GM18517 (cell line): ENCODE results near the gene CCDC106.
A peak's percentile ranks its signal among the peaks of the same experiment; 100 is the strongest.

Experiments
- ATAC-seq: cut with Tn5 transposase; IDR thresholded peaks from one replicate; pipeline ENCODE4 v1.9.1; 2021; ENCODE audit warnings: mild to moderate bottlenecking, moderate library complexity; ENCODE audit not compliant: unreplicated experiment

The CCDC106 gene

DNA sequence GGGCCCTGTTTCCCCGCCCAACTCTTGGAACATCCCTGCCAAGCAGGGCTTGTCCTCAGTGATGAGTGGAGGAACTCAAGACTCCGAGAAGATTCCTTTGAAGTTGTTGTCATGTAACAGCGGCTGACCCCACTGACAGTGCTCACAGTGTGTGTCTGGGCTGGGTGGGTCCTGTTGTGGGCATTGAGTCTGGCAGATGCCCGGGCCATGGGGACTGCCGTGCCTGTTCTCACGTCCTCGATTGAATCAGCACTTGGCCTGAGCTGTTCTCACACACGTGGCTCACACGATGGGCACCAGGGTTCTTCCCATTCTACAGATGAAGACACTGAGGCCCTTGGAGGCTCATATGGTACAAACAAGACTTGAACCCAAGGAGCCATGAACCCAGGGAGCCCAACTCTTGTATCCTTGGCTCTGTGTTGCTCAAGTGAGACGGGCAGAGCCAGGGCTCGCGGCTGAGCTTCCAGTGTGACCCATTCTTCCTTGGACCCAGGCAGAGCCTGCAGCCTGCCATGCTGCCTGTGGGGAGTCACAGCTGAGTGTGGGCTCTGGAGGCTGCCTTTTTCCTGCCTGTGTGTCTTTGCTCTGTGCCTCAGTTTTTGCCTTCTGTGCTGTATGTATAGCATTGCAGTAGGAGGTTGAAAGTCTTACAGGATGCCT lies 18.5 kb downstream of the CCDC106 start:
- no peak for ATAC-seq

DNA sequence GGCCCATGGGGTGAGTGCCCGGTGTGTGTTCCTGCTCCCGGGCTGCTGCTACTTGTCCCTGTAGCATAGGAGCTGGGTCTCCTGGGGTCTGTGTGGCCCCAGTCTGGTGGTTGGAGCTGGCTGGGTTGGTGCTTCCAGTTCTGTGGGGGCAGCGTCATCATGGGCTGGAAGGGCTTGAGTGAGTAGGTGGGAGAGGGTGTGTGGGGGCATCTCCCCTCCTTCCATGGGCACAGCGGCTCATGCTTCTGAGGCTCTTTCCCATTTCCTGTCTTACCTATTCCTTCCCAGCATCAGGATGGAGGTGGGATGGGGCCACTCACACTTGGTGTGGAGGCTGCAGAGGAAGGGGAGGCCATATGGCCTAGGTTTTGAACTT lies 19.0 kb downstream of the CCDC106 start:
- no peak for ATAC-seq

DNA sequence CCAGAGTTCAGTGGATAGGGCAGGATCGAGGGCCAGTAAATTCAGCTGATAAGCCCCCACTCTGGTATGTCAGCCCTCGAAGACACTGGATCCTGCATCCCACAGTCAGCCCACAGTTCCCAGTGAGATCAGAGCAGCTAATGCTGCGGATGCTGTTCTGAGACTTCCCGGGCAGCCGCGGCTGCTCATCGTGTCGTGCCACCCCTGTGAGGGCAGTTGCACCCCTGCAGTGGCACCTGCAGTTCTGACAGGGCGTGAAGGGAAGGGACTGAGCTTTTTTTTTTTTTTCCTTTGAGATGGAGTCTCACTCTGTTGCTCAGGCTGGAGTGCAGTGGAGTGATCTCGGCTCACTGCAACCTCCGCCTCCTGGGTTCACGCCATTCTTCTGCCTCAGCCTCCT lies 19.5 kb downstream of the CCDC106 start:
- no peak for ATAC-seq

DNA sequence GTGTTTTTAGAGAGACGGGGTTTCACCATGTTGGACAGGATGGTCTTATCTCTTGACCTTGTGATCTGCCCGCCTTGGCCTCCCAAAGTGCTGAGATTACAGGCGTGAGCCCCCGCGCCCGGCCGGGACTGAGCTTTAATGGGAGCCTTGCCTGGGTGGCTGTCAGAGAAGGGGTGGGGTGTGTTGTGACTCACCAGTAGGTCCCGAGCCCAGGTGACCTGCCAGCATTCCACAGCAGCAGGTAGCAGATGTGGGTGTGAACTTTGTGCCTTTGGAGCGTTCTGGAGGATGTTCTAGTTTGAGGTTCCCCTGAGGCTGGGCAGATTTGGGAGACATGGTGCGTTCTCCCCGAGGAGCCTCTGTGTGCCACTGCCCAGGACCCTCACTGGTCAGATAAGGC lies 19.9 kb downstream of the CCDC106 start:
- ATAC-seq = no peak

DNA sequence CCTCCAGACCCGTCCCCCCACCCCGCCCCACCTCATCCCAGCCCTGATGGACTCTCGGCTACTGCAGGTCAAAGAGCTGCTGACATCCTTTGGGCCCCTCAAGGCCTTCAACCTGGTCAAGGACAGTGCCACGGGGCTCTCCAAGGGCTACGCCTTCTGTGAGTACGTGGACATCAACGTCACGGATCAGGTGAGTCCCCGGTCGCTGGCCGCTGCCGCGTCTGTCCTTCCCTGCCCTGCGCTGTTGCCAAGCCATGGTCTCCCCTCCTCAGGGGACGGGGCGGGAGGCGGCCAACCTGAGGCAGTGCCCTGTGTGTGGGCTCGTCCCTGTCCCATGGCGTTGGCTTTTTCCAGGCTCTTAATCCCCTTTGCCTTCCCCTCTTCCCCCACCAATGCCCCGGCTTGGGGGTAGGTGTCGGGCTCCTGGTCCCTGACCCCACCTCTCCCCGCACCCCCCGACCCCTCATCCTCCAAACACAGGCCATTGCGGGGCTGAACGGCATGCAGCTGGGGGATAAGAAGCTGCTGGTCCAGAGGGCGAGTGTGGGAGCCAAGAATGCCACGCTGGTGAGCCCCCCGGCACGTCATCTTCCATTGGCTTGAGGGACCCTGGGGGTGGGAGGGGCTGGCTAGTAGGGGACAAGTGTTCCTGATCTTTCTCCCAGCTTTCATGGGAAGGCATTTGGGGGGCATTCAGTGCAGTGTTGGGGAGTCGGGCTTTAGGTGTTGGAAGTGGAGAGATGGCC lies 20.8 kb downstream of the CCDC106 start:
- no peak for ATAC-seq

DNA sequence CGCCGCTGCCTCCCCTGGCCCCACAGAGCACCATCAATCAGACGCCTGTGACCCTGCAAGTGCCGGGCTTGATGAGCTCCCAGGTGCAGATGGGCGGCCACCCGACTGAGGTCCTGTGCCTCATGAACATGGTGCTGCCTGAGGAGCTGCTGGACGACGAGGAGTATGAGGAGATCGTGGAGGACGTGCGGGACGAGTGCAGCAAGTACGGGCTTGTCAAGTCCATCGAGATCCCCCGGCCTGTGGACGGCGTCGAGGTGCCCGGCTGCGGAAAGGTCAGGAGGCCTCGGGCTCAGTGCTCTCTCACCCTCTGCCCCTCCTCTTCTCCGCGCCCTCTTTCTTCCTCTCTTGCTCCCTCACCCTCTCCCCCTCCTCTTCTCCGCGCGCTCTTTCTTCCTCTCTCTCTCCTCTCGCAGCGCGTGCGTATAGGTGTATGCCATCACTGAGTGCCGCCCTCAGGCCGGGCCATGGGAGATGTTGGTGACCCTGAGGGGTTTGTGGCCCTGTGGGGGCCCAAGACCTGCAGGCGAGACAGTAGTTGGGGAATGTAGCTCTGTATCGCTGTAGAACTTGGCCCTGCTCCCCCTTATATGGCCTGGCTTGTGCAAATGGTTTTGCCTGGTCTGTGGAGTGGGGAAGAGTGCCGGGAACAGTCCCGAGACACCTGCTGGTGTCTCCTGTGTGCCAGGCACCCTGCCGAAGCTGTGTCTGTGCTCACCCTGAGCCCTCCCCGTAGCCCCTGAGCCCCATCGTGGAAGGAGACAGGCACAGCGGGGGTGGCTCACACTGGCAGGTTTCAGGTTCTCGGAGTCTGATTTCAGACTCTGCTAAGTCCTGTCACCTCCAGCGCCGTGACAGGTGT lies 21.6 kb downstream of the CCDC106 start:
- no peak for ATAC-seq

DNA sequence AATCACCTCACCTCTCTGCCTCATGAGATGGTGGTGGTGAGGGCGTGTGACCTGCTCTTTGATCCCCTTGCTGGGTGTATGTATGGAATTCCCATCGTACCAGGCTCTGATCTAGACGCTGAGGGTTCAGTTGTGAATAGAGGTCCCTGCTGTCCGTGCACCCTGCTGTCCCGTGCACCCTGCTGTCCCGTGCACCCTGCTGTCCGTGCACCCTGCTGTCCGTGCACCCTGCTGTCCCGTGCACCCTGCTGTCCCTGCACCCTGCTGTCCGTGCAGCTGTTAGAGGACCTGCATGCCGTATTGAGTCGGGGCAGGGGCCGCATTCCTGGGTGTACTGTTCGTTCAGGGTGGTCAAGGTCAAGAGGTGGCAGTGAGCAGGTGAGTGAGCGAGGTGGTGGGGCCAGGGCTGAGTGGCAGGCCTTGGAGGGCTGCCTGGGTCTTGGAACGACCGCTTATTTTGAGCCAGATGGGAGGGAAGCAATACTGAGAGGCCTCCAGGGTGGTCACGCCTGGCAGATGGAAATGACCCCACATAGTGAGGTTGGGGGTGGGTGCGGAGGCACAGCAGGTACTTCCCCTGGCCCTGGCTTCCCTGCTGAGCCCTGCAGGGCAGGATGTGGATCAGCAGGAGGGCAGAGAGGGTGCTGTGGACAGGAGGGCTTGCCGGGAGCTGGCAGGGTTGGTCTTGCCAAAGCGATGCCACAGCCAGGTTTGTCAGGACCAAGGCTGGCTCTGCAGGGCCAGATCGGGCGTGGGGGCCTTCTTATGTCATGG lies 22.5 kb downstream of the CCDC106 start:
- ATAC-seq = no peak

DNA sequence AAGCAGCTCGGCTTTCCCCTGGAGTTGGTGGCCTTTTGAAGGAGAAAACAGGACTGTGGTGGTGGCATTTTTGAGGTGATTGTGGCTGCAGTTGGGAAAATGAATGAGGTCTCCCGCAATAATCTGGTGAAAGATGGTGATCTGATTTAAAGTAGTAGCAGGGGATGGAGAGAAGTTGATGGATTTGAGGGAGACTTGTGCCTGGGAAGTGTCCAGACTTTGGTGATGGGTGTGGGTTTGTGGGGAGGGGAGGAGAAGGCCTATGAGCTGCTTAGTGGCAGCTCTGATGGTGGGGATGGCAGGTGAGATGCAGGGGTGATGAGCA lies 23.0 kb downstream of the CCDC106 start:
- no peak for ATAC-seq

DNA sequence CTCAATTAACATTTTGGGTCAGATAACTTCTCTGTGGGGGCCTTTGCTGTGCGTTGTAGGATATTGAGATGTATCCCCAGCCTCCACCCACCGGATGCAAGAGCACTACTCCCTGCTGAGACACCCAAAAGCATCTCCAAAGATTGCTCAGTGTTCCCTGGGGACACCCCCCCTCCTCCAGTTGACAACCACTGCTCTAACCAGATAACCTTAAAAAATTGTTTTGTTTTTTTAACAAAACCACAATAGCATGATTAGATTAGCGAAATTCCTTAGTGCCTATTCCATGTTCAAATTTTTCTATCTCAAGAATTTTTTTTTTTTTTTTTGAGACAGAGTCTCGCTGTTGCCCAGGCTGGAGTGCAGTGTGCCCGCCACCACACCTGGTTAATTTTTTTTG lies 24.4 kb downstream of the CCDC106 start:
- no peak for ATAC-seq

DNA sequence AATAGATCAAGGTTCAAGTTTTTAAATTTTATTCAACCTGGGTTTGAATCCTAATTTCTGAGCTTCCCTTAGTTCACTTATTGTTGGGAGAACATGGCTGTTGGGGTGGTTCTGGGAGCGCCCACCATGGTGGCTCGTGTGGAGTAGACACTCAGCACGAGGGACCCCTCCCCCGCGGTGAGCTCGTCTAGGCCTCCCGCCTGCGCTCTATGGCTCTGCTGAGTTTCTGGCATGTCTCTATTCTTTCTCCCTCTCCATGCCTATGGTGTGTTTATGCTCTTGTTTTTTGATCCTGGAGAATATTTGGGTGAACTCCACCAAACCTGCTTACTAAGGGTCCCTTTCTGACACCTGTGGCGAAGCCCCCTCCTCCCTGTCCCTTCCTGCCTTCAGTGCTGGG lies 25.5 kb downstream of the CCDC106 start:
- no peak for ATAC-seq

DNA sequence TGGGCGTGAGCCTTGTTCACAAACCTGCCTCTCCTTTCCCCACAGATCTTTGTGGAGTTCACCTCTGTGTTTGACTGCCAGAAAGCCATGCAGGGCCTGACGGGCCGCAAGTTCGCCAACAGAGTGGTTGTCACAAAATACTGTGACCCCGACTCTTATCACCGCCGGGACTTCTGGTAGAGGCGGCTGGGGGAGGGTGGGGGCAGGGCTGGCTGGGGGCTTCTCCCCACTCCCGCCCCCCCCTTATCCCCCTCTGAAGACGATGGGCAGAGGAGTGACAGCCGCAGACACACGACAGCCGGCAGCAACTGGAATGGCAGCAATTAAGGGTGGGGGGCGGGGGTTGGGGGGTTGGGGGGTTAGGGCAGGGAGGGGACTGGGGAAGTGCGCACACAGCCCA lies 25.9 kb downstream of the CCDC106 start:
- ATAC-seq = no peak

DNA sequence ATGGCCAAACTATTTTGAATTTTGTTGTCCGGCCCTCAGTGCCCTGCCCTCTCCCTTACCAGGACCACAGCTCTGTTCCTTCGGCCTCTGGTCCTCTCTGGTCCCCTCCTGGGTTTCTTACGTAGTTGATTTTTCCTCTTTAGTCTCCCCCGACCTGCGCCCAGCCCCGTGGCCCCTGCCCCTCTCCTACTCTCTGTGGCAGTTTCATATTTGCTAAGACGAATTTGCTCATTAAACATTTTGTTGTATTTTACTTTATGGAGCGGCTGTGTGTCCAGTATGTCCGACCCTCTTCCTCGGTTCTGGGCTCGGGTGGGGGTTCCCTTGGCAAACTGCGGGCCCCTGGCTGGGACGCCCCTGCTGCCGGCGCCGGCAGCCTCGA lies 26.4 kb downstream of the CCDC106 start:
- ATAC-seq = no peak

DNA sequence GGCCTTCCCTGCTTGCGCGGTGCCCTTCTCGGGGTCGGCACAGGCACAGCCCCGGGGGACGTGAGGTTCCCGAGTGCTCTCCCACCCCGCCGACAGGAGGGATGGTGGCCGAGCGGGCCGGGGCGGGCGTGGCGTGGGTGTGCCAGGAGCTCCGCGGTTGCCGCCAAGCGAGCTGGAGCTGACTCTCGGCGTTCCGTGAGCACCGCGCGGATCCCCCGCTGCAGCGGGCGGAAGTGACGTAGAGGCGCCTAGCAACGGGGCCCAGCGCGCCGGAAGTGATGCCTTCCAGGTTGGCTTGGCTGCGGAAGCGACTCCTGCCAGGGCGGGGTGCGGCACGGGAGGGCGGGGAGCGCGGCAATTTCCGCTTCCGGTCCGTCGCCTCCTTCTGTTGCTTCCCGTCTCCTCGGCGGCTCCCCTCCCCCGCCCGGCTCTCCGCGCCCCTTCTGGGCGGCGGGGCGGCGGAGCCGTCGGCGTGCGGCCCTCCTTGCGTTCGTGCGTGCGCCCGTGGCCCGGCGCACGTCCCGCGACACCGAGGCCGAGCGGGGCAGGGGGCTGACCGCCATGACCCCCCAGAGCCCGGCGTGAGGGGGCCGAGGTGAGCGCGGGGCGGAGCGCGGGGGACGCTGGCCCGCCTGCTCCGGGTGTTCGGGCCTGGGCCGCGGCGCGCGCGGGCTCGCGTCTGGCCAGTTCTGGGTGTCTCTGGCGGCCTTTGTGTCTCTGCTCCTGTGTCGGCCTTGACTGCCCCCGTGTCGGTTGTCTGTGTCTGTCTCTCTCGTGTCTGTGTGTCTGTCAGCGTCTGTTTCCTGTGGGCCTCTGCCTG lies 27.0 kb downstream of the CCDC106 start, which contains the start of gene EPN1:
Gene EPN1 (plus strand): TSS at position 386 of the 820 bp plus-strand sequence. CDS start 3,402 bp downstream, outside the sequence.
- ATAC-seq = peak; percentile 42

DNA sequence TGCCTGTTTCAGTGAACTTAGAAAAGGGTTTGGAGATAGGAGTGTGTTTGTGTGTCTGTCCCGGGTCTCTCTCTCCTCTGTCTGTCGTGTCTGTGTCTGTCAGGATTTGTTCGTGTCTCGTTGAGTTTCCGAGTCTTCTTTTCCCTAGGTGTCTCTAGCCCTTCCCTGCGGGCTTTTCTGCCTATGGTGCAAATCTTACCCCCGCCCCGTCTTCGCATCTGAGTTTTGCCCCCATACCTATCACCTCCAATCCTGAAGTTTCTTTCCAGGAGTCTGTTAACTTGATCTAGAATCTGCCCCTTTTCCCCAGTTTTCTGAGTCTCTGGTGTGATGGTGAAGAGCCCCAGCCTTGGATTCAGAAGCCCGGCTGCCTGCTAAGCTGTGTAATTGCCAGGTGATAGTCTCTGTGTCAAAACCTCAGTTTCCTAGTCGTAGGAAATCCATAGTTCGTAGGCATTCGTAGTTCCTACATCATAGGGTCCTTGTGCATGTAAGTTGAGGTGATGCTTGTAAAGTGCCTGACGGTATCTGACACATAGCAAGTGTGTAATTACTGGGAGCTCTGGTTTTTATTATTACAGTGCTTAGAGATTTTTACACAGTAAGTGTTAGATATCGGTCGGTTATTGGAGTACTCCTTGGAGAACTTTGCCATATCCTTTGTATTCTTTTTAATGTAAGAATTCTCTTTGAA lies 27.8 kb downstream of the CCDC106 start:
- no peak for ATAC-seq

DNA sequence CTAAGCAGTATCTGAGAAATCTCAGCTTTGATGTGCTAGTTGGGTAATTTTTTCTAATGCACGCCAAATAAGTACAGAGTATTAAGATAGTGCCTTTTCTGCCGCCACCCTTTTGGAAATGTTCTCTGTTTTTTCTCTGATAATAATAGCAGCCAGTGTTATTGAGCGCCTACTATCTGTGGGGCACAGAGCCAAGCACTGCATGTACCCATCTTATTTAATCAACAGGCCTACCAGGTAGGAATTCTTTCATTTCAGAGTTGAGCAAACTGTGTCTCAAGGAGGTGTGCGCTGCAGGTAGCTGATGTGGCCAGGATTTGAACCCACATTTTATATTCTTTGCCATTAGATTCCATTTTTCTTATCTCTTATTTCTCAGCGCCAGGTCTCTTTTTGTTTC lies 28.4 kb downstream of the CCDC106 start:
- ATAC-seq = no peak

DNA sequence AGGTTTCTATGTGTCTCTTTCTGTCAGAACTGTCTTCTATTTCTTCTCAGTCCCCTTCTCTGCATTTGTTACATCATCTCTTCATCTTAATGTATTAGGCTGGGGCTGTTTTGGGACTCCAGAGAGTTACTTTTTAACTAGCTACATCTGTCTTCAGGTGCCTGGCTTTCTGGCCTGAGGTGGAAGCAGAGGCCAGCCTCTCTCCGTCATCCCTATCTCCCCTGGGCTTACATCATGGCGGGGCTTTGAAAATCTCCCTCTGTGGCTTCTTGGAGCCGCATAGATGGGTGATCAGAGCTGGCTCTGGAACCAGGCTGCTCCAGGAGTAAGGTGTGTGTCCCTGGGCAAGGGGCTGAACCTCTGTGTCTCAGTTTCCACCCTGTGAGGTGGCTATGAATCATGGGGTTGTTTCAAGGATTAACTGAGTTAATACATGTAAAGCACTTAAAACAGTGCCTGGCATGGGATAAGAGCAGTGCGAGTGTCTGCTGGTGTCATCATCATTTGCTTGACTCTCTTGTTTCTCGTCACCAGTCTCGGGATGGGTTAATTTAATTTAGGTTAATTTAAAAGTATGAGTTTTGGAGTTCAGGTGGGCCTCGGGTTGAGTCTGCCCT lies 29.0 kb downstream of the CCDC106 start:
- ATAC-seq = no peak

DNA sequence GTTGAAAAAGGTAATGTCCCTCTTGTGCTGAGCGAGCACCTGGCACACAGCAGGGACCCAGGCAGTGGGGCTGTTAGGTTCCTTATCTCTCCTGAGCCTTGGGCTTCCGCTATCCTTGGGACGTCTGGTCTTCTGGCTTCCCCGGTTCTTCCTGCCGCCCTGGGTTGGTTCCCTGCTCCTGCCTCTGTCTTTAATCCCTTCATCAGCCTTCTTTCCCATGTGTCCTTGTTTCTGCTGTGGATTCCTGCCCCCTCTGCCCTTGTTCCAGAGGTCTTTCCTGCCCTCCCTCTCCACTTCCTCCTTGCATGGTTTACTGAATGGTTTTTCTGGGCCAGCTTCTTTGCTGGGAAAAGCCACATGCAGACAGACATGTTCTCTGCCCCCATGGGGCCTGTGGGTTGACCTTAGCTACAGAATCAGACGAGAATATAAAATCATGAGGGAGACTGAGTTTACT lies 29.6 kb downstream of the CCDC106 start:
- no peak for ATAC-seq

DNA sequence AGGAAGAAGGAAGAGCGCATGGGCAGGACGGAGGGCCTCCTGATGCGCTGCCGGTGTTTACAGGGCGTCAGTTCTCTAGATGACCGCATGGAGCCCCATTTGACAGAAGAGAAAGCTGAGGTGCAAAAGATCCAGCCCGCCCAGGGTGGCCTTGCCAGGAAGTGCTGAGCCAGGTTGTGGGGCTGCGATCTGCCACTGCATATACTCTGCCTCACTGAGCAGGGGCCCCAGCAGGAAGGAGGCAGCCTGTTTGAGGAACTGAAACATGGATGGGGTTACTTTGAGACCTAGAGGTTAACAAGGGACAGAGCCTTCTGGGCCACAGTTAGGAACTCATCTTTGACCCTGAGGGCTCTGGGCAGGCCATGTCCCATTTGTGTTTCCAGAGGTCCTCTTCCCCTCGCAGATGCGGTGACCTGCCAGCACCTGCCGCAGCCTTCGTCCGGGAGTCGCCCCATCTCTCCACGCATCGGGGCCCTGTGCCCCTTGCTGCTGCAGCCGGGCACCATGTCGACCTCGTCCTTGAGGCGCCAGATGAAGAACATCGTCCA lies 30.2 kb downstream of the CCDC106 start:
- ATAC-seq = peak; percentile 68
